Activated T-helper 9 cell treated with anti-CD3 and anti-CD28 coated beads, Interleukin-2, amount 50 U/mL, for 16 hours (primary cell): ENCODE results near the gene HOXA13.

ENCODE experiments used
- DNase-seq: peaks from one replicate; pipeline ENCODE4 v3.0.0-alpha.2; 2020; ENCODE audit warnings: low read depth

The HOXA13 gene

GRCh38 chr7:27192546-27193334, 7.2 kb downstream of the HOXA13 start:
- no peak for DNase-seq

DNA sequence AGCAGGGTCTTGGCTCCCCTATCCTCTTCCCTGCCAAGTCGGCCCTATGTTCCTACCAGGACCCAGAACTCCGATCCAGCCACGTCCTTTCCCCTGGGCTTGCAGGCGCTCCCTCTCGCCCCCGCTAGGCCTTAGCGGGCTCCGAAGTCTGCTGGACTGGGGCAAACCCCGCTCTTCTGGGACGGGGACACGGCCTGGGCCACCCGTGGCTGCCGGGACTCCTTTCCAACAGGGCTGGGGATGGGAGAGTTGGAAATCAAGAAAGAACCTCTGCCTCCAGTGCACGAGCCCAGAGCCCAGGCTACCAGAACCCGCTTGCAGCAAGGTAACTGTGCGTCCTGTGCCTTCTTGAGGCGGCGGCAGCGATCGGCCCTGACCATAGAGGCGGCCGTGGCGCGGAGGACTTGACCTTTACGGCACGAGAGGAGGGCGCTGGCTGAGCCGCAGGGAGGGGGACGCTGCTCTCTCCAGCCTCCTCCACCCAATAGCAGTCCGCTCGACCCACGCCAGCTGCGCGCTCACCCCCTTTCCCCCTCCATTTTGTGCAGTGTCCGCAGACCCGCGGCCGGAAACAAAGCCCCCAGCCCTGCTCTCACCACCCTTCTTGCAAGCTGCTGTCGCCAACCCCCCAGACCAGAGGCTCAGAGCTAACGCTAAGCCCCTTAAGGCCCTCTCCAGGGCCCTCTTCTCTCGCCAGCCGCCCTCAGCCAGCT, 7.9 kb downstream of the HOXA13 start:
- no peak for DNase-seq

GRCh38 chr7:27191161-27191731, 8.6 kb downstream of the HOXA13 start:
- DNase-seq: no peak

- no peak for DNase-seq
Observed at GRCh38 chr7:27189997-27190748, 9.7 kb downstream of the HOXA13 start.

DNA sequence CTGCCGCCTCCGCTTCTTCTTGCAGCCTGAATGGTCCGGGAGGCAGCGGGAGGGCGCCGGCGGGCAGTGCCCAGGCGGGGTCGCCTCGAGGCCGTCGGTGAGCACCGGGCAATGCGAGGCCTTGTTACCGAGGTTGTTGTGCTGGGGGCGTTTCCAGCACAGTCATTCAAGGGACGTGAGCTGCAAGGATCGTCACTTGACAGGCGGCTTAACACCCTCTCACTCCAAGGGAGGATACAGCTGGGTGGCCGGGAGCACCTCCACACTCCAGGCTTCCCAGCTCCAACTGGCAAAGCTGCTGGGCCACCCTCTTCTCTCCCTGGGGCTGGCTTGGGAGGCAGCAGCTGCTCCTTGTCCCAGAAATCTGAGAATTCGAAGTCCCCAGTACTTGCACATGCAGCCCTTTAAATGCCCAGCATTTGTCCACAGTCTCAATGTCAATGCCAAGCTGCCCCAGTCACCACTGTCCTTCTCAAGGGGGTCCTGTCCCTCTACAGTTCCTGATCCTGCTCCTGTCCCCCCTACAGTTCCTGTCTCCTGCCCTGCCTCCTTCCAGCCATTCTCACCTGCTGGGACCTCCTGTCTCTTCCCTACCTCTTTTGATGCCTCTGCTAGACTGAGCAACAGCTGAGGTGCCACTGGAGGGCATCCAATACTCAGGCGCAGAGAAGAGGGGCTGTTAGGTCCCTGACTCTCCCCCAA, 10.4 kb downstream of the HOXA13 start:
- no peak for DNase-seq

DNA sequence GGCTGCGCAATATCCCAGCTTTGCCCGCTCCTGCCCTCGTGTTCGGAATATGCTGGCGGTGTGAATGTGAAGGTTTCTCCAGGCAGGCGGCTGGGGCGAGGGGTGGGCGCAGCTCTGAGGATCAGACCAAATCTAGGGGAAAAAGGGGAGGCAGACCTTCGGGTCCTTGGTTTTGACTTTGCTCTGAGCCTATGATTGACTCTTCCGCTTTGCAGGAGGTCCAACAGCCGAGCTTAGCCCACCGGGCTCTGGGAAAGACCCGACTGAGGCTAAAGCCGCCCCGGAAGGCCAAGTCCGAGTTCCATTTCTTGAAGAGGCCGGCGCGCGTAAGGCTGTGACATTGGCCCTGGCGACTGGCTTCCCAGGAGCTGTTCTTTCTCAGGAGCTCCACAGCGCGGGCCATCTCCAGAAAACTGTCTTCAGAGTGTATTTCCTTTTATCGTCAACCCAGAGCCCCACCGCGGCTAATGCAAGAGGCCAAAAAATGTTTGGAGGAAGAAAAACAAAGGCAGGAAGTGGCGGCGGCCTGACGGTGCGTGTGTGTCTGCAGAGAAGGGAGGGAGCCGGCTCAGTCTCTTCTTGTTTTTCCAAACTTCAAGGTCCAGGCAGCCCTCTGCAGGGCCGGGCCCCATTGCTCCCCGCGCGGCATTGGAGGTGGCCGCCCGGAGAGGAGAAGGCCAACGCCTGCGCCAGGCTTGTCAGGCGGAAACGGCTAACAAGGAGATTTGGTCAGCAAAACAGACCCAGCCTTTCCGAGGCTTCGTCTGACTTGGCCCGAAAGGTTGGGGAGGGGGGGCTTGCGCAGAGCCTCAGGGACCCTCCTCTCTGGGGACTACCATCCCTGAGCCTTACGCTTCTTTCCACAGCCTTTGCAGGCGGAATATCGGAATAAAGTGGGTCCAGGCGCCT, 11.3 kb downstream of the HOXA13 start:
- no peak for DNase-seq

GRCh38 chr7:27187475-27188385, 12.2 kb downstream of the HOXA13 start:
- DNase-seq: no peak

DNA sequence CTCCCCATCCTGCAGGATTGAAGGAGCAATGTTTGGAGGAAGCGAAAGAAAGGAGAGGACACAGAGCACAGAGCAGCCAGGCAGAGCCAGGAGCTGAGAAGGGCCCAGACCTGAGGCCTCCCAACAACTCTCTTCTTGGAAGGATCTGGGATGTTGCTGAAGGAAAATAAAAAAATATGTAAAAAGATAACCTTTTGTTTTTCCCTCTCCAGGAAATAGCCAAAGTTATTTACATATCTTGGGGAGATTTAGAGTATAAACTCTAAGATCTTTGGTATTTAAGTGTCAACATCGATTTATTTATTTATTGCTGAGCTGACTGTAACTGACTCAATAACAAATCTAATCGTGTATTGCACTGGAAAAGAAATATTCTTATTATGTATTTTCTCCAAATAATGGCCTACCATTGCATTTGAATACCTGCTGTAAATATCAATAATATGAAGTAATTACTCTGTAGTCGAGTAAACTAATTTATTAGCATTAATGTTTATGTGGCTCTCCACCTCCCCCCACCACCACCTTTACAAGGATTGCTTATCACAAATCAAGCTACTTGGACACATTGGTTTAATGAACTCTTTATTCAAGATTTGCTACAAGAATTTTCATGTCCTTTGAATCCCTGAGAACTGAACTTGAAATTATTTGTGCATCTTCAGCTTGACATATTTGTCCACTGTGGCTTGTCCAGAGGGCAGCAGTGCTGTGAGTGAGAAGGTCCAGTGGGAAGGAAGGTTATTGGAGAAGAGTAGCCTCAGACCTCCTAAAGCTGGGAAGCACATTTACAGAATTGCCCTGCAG, 13.0 kb downstream of the HOXA13 start:
- no peak for DNase-seq

DNA sequence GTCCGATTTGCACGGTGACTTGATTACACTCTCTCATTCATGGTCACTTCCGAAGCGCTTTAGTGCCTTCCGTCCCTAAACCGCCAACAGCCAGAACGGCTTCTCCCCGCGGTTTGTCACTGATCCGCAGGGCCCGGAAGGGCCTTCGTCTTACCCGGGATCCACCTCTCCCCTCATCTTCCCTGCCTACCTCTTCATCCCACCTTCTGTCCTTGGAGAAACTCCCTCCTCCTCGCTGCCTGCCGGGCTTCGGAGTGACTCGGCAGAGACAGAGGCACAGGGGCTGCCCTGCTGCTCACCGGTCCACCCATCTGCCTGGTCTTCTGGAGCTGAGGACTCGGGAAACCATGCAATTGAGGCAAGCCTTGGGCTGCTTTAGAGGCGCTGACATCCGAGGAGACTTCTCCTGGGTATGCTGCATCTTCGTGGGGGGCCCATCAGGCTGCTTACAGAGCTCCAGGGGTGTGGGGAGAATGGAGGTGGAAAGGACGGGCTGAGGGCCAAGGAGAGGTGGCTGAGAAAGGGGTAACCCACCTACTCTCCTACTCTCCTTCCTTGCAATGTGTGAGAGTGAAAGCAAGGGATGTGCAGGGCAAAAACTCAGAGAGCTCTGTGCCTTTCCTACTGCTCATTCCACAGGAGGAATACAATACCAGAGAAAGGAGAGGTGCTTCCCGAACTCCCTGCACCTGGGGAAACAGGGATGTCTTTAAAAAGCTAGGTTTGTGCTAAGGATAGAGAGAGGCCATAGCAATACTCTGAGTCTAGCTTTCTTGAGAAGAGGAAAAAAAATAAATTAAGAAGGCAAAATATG, 13.8 kb downstream of the HOXA13 start:
- DNase-seq: no peak

- DNase-seq: no peak
Observed at GRCh38 chr7:27185013-27185853, 14.7 kb downstream of the HOXA13 start, which contains the start of gene HOXA11. Gene HOXA11, minus strand, starts transcription at chr7:27185232. Its CDS starts 88 bp downstream, at chr7:27185144.

- no peak for DNase-seq
Observed at GRCh38 chr7:27184337-27185012, 15.4 kb downstream of the HOXA13 start.

DNA sequence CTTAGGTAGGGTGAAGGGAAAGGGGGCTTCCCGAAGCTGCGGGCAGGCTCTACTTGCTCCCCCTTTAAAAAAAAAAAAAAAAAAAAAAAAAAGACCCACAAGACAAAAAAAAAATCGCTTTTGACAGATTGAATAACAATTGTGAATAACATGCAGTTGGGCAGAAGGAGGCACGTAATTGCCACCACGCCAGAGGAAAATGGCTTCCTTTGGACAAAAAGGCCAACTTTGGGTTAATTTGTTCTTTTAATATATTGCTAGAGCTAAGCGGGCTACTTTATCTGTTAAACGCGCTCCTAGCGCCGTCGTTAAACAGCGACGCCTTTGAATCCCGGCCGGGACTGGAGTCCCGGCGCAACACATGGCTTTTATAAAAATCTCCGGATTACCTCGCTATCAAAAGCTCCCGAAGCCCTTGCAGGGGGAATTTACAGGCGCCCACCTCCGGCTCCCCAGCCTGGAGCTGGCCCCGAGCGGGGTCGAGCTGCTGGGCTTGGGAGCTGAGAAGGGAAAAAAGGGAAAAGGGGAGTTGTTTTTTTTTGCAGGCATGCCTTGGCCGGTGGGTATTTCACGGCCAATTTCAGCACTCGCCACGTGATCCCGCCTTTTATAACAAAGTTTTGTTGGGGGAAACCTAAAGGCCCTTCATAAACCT, 16.1 kb downstream of the HOXA13 start:
- DNase-seq: no peak

- no peak for DNase-seq
Observed at GRCh38 chr7:27182861-27183681, 16.8 kb downstream of the HOXA13 start.

DNA sequence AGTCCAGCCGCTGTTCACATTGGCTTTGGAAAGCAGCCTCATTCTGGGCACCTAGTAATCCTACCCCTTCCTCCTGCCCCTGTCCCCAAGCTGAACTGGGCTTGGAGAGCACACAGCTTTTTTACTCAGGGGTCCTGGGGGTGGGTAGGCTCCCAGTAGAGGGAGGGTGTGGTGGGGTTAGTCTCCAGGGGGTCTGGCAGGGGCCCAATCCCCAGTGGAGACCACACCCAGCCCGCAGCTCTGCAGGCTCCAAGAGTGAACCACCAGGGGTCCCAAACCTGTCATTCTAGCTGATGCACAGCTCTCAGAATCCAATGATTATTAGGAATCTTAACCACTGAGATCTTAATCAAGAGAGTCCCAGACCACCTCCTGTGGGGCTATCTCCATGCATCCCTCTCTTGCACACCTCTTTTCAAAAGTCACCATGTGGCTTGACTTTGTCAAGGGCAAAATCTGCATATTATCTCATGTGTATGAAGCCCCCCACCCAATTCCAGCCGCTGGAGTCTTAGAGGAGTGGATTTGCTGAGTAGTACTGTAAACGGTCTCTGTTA, 17.5 kb downstream of the HOXA13 start:
- DNase-seq: no peak
